Measurements from ENCODE around the gene WDR62.

GRCh38 chr19:36092566-36092965 lies 37.9 kb downstream of the WDR62 start:
- TF ChIP-seq, protein P1, sequence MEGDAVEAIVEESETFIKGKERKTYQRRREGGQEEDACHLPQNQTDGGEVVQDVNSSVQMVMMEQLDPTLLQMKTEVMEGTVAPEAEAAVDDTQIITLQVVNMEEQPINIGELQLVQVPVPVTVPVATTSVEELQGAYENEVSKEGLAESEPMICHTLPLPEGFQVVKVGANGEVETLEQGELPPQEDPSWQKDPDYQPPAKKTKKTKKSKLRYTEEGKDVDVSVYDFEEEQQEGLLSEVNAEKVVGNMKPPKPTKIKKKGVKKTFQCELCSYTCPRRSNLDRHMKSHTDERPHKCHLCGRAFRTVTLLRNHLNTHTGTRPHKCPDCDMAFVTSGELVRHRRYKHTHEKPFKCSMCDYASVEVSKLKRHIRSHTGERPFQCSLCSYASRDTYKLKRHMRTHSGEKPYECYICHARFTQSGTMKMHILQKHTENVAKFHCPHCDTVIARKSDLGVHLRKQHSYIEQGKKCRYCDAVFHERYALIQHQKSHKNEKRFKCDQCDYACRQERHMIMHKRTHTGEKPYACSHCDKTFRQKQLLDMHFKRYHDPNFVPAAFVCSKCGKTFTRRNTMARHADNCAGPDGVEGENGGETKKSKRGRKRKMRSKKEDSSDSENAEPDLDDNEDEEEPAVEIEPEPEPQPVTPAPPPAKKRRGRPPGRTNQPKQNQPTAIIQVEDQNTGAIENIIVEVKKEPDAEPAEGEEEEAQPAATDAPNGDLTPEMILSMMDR (IDR thresholded peaks at IDR 0.05): no peak
- TF ChIP-seq EP300 (IDR thresholded peaks at IDR 0.05) (no peak), POLR2A (IDR thresholded peaks at IDR 0.05) (no peak)

Data from tibial nerve (tissue), 4 donors.